GM19324 (cell line): Measurements from ENCODE around the gene SLC37A4.
A peak's percentile ranks its signal among the peaks of the same experiment; 100 is the strongest.
"Not testable (repeated sequence)": the region's sequence is repeated elsewhere in the genome, so short reads cannot be mapped to it uniquely, and the experiment has no call there.

Experiments
- ATAC-seq: cut with Tn5 transposase; IDR thresholded peaks from one replicate; pipeline ENCODE4 v1.9.1; 2021; ENCODE audit warnings: mild to moderate bottlenecking, moderate library complexity; ENCODE audit not compliant: unreplicated experiment, low FRiP score

The SLC37A4 gene

DNA sequence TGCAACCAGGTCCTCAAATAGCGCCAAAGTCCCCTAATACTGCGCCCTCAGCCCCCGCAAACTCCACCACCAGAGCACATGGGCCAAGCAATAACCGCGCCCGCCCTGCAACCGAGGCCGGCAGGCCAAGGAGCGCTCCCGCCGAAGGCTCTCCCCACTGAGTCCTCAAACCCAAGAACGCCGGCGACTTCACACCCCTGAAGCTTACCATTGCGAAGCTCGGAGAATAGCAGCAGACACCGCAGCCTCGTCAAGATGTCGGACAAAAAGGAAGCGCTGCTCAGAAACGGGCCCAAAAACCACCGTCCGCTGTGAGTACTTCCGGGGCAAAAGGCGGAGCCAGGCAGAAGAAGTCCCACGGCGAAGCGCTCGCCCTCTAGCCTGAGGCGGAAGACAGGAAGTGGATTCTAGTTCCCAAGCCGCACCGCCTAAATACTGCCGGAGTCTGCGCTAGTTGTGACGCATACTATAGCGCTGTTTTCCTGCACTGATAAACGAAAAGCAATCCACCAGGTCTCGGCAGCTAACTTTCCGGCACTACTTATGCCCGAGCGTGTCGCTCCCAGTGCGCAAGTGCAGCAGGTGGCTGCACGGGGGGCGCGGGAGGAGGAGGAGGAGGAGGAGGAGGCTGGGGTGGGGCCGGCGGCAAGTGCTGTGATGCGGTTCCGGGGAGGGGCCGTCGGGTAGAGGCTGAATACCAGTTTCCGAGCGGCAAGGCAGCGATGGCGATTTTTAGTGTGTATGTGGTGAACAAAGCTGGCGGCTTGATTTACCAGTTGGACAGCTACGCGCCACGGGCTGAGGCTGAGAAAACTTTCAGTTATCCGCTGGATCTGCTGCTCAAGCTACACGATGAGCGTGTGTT is 12.4 kb downstream of the SLC37A4 start, which contains the start of the genes RPS25 and TRAPPC4:
TSS of gene RPS25 (minus strand) at position 270 of the 865 bp plus-strand sequence. CDS start at position 211, 59 bp downstream.
TSS of gene TRAPPC4 (plus strand) at position 693 of the 865 bp plus-strand sequence. CDS start at position 723, 30 bp downstream.
- peak; percentile 88 for ATAC-seq

DNA sequence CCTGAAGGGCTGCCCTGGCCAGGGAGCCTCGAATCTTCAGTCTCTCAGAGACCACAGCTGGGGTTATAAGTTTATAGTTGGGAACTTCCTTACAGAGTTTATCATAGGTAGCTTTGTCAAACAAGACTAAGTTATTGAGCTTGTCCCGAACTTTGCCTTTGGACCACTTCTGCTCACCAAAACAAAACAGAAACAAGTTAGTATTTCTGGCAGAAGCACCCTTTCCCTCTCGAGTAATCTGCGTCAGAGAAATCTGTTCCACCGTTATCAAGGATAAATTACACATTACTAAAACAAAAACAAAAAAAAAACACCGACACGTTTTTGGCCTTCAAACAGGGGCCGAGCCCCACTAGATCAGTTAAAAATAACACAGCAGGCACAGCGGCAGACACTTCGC is 13.3 kb downstream of the SLC37A4 start:
- ATAC-seq: not testable (repeated sequence)

DNA sequence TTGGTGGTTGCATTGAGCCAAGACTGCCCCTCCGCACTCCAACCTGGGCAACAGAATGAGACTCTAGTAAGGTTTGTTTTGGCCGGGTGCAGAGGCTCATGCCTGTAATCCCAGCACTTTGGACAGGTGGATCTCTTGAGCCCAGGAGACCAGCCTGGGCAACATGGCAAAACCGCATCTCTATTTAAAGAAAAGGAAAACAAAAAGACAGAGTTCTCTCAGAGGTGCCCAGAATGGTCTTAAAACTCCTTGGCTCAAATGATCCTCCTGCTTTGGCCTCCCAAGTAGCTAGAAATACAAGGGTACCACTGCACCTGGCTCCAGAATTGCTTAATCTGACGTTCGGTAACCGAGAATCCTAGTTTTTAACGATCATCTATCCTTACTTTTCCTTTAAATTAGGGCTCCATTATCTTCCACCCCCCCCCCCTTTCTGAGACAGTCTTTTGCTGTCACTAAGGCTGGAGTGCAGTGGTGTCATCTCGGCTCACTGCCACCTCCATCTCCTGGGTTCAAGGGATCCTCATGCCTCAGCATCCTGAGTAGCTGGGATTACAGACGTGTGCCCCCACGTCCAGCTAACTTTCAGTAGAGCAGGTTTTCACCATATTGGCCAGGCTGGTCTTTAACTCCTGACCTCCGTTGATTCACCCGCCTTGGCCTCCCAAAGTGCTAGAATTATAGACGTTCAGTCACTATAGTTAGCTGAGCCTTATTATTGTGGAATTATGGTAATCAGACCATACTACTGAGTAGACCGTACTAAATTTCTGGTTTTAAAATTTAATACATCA is 14.3 kb downstream of the SLC37A4 start:
- ATAC-seq: no peak

DNA sequence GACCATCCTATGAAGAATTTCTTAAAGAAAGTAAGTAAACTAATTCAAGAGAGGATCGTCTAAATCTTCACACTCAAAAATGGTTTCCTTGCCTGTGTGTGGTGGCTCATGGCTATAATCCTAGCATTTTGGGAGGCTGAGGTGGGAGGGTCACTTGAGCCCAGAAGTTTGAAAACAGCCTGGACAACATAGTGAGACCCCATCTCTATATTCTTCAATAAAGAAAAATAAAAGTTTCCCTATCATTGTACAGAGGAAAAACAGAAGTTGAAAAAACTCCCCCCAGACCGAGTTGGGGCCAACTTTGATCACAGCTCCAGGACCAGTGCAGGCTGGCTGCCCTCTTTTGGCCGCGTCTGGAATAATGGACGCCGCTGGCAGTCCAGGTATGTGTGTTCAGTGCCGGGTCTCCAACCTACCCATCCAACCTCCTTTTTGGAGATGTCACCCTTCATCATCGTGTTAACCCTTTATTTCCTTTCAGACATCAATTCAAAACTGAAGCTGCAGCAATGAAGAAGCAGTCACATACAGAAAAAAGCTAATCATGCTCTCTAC is 15.5 kb downstream of the SLC37A4 start:
- no peak for ATAC-seq

DNA sequence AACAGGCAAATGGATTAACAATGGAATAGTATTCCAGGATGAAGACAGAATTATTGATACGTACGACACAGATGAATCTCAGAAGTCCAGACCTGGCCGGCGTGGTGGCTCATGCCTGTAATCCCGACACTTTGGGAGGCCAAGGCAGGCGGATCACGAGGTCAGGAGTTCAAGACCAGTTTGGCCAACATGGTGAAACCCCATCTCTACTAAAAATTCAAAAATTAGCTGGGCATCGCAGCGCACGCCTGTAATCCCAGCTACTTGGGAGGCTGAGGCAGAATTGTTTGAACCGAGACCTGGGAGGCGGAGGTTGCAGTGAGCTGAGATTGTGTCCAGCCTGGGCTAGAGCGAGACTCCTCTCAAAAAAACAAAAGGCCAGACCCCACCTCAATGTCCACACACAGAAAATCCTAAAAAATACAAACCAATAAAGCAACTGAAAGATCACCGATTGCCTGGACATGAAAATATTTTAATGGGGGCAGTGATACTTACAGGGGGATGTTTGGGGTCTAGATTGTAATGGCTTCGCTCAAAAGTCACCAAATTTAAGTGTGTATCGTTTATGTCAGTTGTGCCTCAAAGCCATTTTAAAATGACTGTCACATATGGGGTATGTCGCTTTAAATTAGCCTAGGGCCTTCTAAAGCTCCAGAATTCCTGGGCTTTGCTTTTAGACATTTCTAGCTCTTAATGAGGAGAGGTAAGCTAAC is 16.3 kb downstream of the SLC37A4 start:
- ATAC-seq: no peak

DNA sequence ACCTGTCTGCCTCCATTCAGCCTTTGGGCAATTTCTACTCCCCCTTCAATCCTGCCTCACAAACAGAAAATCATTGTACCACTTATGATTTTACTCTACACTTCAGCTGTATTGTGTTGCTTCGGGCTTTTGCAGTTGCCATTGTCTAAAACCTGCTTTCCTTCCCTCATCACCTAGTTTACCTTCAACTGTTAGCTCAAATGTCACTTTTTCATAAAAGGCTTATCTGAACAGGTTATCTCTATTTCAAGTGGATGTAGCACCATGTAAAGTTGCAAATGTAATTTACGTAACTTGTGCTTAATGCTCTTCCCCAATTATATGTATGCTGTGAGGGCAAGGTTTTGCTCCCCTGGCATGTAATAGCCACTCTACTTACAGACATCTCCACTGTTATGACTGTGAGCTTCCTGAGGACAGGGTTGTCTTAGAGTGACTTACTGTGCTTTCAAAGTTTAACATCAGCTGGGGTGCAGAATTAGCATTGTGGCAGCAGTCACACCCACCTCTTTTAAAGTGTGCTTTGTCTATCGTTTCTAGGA is 18.0 kb downstream of the SLC37A4 start:
- no peak for ATAC-seq

DNA sequence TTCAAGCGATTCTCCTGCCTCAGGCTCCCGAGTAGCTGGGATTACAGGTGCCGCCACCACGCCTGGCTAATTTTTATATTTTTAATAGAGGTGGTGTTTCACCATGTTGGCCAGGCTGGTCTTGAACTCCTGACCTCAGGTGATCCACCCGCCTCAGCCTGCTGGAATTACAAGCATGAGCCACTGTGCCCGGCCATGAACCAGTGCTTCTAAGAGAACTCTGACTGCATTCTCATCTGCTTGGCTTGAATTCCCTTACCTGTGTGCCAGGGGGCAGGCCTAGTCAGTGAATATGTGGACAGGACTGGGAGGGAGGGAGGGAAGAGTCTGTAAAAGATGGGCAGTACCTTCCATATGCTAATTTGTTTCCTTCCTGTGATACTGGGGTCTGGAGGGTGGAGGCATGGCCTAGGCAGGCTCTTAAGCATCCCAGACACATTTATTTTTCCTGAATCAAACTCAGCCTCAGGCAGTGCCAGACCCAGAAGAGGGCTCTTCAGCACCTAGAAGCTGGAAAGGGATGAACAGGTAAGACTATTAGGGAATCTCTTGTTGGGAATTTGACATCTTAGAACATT is 19.1 kb downstream of the SLC37A4 start:
- ATAC-seq: no peak

DNA sequence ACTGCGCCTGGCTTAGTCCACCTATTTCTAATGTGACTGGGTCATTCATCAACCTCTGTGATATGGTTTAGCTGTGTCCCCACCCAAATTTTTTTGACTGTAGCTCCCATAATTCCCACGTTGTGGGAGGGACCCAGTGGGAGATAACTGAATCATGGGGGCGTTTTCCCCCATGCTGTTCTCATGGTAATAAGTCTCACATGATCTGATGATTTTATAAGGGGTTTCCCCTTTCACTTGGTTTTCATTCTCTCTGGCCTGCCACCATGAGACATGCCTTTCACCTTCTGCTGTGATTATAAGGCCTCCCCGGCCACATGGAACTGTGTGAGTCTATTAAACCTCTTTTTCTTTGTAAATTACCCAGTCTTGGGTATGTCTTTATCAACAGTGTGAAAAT is 24.0 kb downstream of the SLC37A4 start:
- no peak for ATAC-seq

DNA sequence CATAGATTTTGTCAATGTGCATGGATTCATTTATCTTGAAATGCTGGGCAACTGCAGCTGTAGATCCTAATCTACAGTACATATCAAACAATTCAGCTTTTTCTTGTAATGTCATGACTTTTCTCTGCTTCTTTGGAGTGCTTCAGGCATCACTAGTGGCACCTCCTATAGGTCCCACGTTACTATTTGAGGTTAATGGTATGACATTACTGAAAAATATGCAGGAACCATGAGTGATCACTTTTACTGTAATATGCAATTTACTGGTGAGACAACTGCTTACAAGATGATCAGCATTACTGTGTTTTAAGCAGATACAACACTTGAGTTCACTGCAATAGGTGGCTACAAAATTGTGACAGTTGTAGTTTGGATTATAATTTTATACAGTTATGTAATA is 29.8 kb downstream of the SLC37A4 start:
- no peak for ATAC-seq

DNA sequence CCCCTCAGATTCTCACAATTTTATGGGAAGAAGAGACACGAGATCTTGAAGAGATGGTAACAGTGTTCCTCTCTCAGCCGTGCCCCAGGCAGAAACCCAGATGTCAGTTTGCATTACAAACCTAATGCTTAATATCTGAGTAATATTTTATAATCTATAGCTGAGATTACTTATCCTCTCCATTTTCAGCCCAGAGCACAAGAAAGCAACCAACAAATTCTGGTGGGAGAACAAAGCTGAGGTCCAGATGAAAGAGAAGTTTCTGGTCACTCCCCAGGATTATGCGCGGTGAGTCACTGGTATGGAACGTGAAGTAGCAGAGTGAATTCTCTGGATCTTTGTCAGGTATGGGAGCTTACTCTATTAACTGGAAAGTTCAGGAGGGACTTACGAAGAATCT is 31.9 kb downstream of the SLC37A4 start:
- no peak for ATAC-seq

DNA sequence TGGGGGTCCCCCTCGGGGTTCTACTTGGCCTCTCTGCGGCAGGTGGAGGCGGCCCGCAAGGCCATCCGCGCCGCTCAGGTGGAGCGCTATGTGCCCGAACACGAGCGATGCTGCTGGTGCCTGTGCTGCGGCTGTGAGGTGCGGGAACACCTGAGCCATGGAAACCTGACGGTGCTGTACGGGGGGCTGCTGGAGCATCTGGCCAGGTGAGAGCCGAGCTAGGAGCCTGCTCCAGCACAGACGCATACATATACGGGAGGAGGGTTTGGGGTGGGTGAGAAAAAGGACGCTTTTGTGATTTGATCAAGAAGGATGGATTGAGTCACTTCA is 32.3 kb downstream of the SLC37A4 start:
- no peak for ATAC-seq

DNA sequence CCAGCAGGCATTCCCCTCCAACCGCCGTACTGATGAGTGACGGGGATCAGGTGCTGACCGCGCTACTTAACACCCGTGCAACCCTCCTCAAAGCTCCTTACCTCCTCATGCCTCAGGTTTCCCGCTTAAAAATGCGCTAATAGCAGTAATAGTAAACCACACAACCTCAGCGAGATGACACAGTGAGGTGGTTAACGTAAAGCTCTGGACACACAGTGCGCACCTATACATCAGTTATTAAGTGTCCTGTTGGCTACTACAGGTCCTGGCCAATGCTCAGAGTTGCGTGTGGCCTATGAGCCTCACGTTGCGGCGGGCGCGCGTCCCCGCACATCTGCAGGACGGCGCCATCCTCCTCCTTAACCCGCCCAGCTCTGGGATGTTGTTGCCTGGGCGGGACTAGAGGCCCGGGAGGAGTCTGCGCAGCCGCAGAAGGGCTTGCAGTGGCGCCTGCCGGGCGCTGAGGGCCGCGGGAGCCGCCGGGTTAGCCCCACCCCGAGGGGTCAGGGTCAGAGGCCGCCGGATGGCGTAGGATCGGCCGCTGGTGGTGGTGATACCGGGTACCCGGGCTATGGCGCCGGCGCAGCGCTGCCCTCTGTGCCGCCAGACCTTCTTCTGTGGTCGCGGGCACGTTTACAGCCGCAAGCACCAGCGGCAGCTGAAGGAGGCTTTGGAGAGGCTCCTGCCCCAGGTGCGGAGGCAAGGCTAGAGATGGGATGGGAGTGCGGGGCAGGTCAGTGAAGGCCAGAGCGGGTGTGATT is 32.9 kb downstream of the SLC37A4 start, which contains the start of gene CENATAC:
TSS of gene CENATAC (plus strand) at position 512 of the 761 bp plus-strand sequence. CDS start at position 572, 60 bp downstream.
- peak; percentile 95 for ATAC-seq

DNA sequence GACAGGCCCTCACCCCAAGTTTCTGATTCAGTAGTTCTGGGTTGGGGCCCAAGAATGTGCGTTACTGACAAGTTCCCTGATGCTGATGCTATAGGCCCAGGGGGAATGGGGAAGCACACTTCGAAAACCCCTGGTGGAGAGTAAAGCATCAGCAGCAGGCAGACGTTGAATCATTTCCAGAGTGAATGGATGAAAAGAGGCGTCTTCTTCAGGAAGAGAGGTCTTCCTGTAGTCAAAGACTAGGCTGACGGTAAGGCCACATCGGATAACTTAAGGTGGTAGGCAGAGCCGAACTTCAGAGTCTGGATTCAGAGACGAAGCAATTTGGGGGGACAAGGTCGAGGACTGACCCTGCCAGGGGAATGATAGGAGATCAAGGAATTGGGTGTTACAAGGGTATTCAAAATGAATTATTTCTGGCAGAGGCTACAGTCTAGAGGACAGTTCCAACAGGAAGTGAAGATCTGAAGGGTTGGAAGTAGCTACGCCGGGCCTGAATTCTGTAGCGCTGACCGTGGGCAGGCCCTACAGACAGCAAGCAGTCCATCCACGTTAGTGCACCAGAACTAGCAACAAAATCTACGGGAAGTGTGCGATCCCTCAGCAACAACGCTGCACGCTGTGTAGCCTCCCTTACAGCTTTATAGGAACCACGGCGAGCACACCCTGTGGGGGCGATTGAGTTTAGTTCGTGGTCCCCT is 33.6 kb downstream of the SLC37A4 start:
- peak; percentile 15 for ATAC-seq

DNA sequence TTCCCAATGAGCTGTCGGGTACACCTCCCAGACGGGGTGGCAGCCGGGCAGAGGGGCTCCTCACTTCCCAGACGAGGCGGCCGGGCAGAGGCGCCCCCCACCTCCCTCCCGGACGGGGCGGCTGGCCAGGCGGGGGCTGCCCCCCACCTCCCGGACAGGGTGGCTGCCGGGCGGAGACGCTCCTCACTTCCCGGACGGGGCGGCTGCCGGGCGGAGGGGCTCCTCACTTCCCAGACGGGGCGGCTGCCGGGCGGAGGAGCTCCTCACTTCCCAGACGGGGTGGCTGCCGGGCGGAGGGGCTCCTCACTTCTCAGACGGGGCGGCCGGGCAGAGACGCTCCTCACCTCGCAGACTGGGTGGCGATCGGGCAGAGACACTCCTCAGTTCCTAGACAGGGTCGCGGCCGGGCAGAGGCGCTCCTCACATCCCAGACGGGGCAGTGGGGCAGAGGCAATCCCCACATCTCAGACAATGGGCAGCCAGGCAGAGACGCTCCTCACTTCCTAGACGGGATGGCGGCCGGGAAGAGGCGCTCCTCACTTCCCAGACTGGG is 39.1 kb downstream of the SLC37A4 start:
- ATAC-seq: not testable (repeated sequence)

DNA sequence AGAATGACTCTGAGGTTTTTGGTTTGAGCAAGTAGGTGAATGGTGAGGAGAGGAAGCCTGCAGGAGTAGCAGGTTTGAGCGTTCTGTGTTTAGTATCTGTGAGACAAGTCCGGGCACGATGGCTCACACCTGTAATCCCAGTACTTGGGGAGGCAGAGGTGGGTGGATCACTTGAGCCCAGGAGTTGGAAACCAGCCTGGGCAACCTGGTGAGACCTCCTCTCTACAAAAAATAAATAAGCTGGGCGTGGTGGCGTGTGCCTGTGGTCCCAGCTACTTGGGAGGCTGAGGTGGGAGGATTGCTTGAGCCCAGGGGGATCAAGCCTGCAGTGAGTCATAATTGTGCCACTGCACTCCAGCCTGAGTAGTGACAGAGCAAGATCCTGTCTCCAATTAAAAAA is 42.4 kb downstream of the SLC37A4 start:
- no peak for ATAC-seq

DNA sequence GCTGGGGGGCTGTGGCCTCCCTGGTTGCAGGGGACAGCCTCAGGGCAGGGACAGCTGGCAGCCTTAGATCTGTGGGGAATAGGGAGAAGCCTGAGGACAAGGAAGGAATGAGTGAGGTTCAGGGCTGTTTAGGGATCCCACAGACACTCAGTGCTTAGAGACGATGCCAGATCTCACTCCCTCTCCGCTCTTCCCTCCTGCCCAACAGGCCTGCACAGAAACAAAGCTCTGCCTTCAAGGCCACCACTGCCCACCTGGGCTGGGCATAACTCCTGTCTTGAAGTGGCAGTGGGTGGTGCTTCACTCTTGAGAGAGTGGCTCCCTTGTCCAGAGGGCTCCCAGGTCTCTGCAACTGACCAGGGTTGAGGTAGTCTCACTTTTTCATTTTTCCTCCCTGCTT is 45.9 kb downstream of the SLC37A4 start:
- no peak for ATAC-seq

DNA sequence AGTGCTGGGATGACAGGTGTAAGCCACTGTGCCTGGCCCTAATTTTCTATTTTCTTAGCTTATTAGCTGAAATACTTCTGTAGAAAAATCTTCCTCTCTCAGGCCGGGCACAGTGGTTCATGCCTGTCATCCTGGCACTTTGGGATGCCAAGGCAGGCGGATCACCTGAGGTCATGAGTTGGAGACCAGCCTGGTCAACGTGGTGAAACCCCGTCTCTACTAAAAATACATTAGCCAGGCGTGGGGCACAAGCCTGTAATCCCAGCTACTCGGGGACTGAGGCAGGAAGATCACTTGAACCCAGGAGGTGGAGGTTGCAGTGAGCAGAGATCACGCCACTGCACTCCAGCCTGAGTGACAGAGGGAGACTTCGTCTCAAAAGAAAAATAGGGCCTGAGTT is 46.3 kb downstream of the SLC37A4 start:
- not testable (repeated sequence) for ATAC-seq

DNA sequence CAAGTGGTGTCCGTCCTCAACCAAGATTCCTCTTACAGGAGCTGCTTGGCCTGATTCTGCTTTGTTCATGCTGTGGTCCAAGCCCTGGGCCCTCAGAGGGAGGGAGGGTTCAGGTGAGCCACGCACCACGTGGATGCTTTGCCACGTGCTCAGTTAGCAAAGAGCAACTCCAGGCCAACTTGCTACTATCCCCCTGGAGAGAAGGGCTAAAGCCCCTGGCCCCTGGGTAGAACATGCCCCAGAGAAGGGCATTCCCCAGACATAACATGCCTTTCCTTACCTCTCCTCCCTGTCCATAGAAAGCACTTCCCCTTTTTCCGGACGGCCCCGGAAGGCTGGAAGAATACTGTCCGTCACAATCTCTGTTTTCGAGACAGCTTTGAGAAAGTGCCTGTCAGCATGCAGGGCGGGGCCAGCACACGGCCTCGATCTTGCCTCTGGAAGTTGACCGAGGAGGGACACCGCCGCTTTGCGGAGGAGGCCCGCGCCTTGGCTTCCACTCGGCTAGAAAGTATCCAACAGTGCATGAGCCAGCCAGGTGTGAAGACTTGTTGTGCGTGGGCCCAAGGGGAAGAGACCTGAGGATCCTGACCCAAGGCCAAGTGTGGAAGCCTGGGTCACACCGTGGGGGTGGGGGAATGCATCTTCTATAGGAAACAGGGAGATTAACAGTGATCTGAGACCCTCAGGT is 50.3 kb downstream of the SLC37A4 start:
- no peak for ATAC-seq
